Keratinocyte (primary cell): Measurements from ENCODE around the gene FUT8.

ENCODE experiments used
- CTCF ChIP-seq, 3 experiments: IDR thresholded peaks in 1 of 3; conservative IDR thresholded peaks in 1 of 3; optimal IDR thresholded peaks in 1 of 3; 2 replicates in 2 of 3; 3 replicates in 1 of 3; pipeline versions ENCODE3 to v1.5.1; 2011; ENCODE audit warnings: low read length in 3 of 3, mild to moderate bottlenecking in 3 of 3, moderate library complexity in 2 of 3, control low read depth in 1 of 3, inconsistent platforms in 1 of 3; ENCODE audit not compliant: insufficient read depth in 2 of 3; ENCODE audit errors: extremely low read depth in 1 of 3
- EZH2 ChIP-seq: IDR thresholded peaks from one replicate; pipeline ENCODE4 v1.6.1; 2012; ENCODE audit warnings: inconsistent platforms, mild to moderate bottlenecking, low read length, moderate library complexity

- TF ChIP-seq CTCF (optimal IDR thresholded peaks at IDR 0.05 in 1 of 3, IDR thresholded peaks at IDR 0.05 in 1 of 3, conservative IDR thresholded peaks at IDR 0.05 in 1 of 3; ENCODE audit: extremely low read depth in 1 of 3, insufficient read depth in 2 of 3, low read length in 3 of 3), result no peak
- TF ChIP-seq EZH2, result no peak
Observed at GRCh38 chr14:65772466-65772865, 359.9 kb downstream of the FUT8 start.
